GM19467 (cell line): Measurements from ENCODE around the gene PNN.
A peak's percentile ranks its signal among the peaks of the same experiment; 100 is the strongest.
"Not testable (repeated sequence)": the region's sequence is repeated elsewhere in the genome, so short reads cannot be mapped to it uniquely, and the experiment has no call there.

ENCODE experiments used
- ATAC-seq: cut with Tn5 transposase; IDR thresholded peaks from one replicate; pipeline ENCODE4 v1.9.1; 2021; ENCODE audit warnings: mild to moderate bottlenecking, moderate library complexity; ENCODE audit not compliant: unreplicated experiment

The PNN gene

DNA sequence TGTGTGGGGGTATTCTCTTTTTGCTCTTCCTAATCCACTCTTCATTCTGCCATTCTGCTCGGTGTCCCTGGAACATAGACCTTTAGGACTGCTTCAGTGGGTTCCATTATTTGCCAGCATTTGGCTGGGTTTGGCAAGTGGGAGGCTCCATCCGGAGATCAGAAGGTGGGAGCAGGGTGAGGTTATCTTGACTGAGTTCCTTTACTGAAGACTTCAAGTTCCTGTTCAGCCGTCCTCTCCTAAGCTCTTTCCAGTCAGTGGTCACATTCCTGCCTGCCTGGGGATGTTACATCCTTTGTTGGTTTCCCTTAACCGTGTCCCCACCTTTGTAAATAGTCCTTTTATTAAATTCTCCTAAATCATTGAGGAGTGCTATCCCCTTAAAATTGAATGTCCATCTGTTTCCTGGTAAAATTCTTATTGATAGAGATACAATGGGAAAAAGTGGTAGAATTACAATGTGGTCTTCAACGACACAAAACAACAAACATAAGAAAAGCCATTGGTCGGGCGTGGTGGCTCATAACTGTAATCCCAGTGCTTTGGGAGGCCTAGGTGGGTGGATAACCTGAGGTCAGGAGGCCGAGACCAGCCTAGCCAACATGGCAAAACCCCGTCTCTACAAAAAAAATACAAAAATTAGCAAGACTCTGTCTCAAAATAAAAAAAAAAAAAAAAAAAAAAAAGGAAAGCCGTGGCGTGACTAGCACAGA, 53.6 kb downstream of the PNN start:
- ATAC-seq: no peak

DNA sequence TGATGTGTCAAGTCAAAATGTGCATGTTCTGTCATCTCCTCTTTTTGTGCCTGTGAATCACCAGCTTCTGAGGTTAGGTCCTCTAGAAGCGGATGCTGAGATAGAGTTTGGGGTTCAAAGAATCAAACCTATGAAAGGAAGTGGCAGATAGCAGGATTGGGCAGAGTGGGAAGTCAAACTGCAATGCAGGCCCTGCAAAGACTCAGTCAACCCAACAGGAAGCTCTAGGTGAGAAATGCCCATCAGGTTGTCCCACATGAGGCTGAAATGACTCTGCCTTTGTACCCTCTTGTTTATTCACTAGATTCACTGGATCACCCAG, 54.1 kb downstream of the PNN start:
- peak; percentile 41 for ATAC-seq

DNA sequence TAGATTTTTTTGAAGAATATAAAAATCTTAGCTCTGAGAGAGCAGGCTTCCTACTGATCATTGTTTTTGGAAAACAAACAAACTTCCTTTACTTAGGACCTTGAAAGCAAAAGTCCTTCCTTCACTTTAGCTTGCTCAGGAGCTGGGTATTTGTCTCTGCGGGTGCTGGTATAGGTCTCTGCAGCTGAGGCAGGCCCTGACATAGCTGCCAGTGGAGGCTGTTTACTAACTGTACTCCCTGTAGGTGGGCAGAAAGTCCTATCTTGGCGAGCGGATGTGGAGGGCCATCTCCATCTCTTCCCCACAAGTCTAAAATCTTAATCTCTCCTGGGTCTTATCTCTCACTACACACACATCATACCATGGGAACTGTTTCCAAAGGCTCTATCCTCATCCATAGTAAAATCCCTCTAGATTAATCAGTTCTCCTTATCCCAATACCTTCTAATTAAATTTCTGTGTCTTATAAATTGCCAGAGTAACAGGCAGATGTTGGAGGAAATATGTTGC, 54.6 kb downstream of the PNN start:
- no peak for ATAC-seq

DNA sequence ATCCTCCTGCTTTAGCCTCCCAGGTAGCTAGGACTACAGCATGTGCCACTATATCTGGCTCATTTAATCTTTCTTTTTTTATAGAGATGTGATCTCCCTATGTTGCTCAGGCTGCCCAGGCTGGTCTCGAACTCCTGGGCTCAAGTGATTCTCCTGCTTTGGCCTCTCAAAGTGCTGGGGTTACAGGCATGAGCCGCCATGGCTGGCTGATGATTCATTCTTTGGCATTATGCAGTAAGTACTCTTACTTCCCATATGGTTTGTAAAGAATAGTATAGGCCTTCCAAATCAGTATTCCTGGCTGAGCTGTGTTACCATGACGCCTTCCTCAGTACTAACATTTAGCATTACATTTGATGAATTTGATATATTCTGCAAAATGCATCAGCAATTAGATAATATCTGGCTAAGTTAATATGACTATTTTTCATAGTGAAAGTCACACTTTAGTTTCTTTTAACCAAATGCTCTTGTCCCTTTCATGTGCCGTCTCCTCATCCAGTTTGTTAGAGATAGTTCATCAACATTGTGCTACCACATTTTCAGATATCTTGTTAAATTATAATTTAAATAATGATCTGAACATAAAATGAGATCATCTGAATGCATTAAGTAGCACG, 55.5 kb downstream of the PNN start:
- ATAC-seq: no peak

DNA sequence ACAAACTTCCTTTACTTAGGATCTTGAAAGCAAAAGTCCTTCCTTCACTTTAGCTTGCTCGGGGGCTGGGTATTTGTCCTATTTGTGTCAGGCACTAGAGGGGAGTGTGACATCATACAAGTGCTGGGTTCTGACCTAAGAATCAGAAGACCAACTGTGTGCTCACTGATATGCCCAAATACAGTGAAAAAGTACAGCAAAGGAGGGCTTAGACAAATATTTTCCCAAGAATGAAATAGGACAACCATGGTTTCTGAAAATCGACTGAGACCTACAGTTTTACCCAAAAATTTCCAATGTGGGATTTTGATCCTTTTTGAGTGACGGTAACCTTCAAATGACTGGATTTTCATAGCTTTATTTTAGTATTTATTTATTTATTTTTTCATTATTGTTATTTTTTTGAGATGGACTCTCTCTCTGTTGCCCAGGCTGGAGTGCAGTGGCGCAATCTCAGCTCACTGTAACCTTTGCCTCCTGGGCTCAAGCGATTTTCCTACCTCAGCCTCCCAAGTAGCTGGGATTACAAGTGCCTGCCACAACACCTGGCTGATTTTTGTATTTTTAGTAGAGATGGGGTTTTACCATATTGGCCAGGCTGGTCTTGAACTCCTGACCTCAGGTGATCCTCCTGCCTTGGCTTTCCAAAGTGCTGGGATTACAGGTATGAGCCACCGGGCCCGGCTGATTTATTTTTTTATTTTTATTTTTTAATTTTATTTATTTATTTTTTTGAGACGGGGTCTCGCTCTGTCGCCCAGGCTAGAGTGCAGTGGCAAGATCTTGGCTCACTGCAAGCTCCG, 56.9 kb downstream of the PNN start:
- not testable (repeated sequence) for ATAC-seq
